ENCODE measurements around the gene TRIM63. TPM values are rescaled to one million over a fixed set of nuclear protein-coding genes. Genes with fewer than 3 reads are reported as not detected.

Gene TRIM63
- total and polyA plus RNA-seq, 9 of the 15 experiments (the other 6 are each of a cell fraction or from before 2014, with no cell fraction given), result 0.08 to 0.57 (median 0.36) TPM

GRCh38 chr1:26070296-26070962 is 3.0 kb upstream of the TRIM63 start (continued):
- TF ChIP-seq ZNF398 (CRISPR knock-in tag; IDR thresholded peaks at IDR 0.05) (no peak), AFF4 (CRISPR knock-in tag; IDR thresholded peaks at IDR 0.05) (0 out of 2 replicates have a peak, but pooled peaks have one; percentile 68), BCOR (IDR thresholded peaks at IDR 0.05) (no peak), MYC (IDR thresholded peaks at IDR 0.05; ENCODE audit: low read depth, low read length) (peak; percentile 64; the same call in 1 of the 2 replicates), MYC (CRISPR knock-in tag; IDR thresholded peaks at IDR 0.05; ENCODE audit: borderline replicate concordance, low read depth) (no peak), ZNF133 (CRISPR knock-in tag; IDR thresholded peaks at IDR 0.05) (no peak), SPI1 (IDR thresholded peaks at IDR 0.05; ENCODE audit: borderline replicate concordance, low read depth, low read length) (0 out of 2 replicates have a peak, but pooled peaks have one; percentile 38), STAT6 (CRISPR knock-in tag; IDR thresholded peaks at IDR 0.05) (peak; percentile 63; the same call in 1 of the 2 replicates), SMARCE1 (IDR thresholded peaks at IDR 0.05) (peak; percentile 100), TCF3 (CRISPR knock-in tag; IDR thresholded peaks at IDR 0.05) (peak; percentile 100), ETV5 (CRISPR knock-in tag; IDR thresholded peaks at IDR 0.05; ENCODE audit: low read depth) (peak; percentile 72; the same call in 1 of the 2 replicates), ZNF609 (CRISPR knock-in tag; IDR thresholded peaks at IDR 0.05; ENCODE audit: borderline replicate concordance) (no peak), DMBX1 (CRISPR knock-in tag; IDR thresholded peaks at IDR 0.05; ENCODE audit: borderline replicate concordance) (peak; percentile 44; the same call in 1 of the 2 replicates)
